SK-N-SH treated with all-trans-retinoic acid at 6 μM for 48 hours (cell line): ENCODE measurements around the gene POLR2E.

Experiments
- ZNF565 ChIP-seq: fragments of 450-650 bp; formaldehyde crosslinking; conservative IDR thresholded peaks from 2 replicates; pipeline ENCODE4 v1.5.0; 2020; ENCODE audit warnings: low read depth, mild to moderate bottlenecking, moderate library complexity
- TF ChIP-seq, protein P1 (sequence below): fragments of 250-450 bp; sonication (Bioruptor Pico); IDR thresholded peaks from 2 replicates; pipeline ENCODE4 v1.8.0; 2021; ENCODE audit warnings: low read depth, mild to moderate bottlenecking, moderate library complexity, borderline replicate concordance

DNA sequence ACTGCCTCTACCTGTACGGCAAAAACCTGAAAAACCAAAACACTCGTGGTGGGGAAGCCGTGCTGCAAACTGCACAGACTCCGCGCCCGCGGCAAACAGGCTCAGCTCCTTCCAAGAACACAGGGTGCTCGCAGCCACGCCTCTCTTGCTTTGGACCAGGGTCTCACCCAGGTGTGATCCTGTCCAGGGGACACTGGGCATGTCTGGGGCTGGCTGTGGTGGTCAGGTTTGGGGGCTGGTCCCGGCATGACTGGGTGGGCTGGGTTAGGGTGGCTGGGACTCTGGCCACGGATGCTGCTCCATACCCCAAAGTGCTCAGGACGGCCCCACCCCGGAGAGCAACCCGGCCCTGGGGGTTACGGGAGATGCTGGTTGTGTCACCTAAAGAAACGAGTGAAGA, 22.5 kb upstream of the POLR2E start:
- no peak for TF ChIP-seq ZNF565 (CRISPR knock-in tag)
- TF ChIP-seq, protein P1, sequence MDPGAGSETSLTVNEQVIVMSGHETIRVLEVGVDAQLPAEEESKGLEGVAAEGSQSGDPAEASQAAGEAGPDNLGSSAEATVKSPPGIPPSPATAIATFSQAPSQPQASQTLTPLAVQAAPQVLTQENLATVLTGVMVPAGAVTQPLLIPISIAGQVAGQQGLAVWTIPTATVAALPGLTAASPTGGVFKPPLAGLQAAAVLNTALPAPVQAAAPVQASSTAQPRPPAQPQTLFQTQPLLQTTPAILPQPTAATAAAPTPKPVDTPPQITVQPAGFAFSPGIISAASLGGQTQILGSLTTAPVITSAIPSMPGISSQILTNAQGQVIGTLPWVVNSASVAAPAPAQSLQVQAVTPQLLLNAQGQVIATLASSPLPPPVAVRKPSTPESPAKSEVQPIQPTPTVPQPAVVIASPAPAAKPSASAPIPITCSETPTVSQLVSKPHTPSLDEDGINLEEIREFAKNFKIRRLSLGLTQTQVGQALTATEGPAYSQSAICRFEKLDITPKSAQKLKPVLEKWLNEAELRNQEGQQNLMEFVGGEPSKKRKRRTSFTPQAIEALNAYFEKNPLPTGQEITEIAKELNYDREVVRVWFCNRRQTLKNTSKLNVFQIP (CRISPR knock-in tag), result no peak
